ENCODE data around the gene FAM168B.
"Not testable (repeated sequence)": the region's sequence is repeated elsewhere in the genome, so short reads cannot be mapped to it uniquely, and the experiment has no call there.

FAM168B gene

DNA sequence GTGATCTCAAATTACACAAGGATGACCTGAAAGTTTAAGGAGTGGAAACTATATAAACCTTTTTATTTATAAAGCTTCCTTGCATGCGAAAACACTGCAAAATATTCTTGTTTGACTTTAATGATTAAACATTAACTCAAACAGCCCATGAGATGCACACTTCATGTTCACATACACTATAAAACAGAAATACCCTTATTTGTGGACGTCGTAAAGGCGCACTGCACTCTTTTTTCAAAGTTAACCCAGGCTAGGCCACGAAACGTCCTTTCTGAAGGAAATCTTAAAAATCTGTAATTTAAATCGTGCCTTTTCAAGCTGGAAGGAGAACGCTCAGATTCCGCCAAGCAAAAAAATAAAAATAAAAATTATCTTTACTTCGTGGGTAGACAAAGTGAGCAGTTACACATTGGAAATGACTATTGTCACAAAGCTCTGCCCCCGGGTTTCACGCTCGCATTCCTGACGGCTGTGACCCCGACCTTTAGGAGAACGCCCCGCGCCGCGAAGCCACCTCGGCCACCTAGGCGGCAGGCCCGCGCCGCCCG, 728 bp downstream of the FAM168B start:
- Histone ChIP-seq H3K27me3 (ENCODE audit: insufficient read depth, low read length) (no peaks in the 10 kb centered on the region), H3K79me2 (ENCODE audit: insufficient read depth, low read length) (peaks cover 50% of the 10 kb centered on the region), H3F3A (ENCODE audit: insufficient read depth, low read length) (no peaks in the 10 kb centered on the region), H3K4me2 (ENCODE audit: low read length) (peak overlapping the region; percentile 66), H2AFZ (ENCODE audit: low read length) (no peak overlapping the region), H3K4me1 (ENCODE audit: insufficient read depth, low read length, severe bottlenecking) (peaks cover 16% of the 10 kb centered on the region), H4K20me1 (ENCODE audit: insufficient read depth, low read length) (no peaks in the 10 kb centered on the region), H3K9me3 (ENCODE audit: low read length) (no peaks in the 10 kb centered on the region), H3K4me3 (ENCODE audit: low read depth, low read length, poor library complexity, severe bottlenecking) (peak overlapping the region; percentile 72), H3K9me2 (ENCODE audit: low read depth, low read length) (no peaks in the 10 kb centered on the region), H3K36me3 (ENCODE audit: insufficient read depth, low read length) (peaks cover 29% of the 10 kb centered on the region), H3K9ac (ENCODE audit: low read length) (peak overlapping the region; percentile 77), H3K27ac (ENCODE audit: low read depth, low read length, poor library complexity, severe bottlenecking) (peak overlapping the region; percentile 23)
- TF ChIP-seq EZH2 (IDR thresholded peaks at IDR 0.05; ENCODE audit: borderline replicate concordance, low read length): no peak
- TF ChIP-seq, protein P1, sequence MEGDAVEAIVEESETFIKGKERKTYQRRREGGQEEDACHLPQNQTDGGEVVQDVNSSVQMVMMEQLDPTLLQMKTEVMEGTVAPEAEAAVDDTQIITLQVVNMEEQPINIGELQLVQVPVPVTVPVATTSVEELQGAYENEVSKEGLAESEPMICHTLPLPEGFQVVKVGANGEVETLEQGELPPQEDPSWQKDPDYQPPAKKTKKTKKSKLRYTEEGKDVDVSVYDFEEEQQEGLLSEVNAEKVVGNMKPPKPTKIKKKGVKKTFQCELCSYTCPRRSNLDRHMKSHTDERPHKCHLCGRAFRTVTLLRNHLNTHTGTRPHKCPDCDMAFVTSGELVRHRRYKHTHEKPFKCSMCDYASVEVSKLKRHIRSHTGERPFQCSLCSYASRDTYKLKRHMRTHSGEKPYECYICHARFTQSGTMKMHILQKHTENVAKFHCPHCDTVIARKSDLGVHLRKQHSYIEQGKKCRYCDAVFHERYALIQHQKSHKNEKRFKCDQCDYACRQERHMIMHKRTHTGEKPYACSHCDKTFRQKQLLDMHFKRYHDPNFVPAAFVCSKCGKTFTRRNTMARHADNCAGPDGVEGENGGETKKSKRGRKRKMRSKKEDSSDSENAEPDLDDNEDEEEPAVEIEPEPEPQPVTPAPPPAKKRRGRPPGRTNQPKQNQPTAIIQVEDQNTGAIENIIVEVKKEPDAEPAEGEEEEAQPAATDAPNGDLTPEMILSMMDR (IDR thresholded peaks at IDR 0.05; ENCODE audit: low read length): no peak

DNA sequence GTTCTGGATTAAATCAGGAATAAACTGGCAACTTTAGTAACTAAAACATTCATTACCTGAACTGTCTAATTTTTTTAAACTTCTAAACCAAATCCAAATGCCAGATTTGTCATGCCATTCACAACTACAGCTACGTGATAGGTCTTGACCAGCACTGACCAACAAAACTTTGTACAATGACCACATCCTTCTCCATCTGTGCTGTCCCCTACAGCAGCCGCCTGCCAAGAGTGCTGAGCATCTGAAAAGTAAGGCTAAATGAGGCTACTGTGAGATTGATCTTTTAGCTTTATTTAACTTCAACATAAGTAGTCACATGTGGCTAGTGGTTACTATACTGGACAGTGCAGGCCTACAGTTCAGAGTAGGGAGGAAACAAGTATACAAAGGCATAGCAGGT, 7.6 kb downstream of the FAM168B start:
- no peak for TF ChIP-seq EZH2 (IDR thresholded peaks at IDR 0.05; ENCODE audit: borderline replicate concordance, low read length)
- TF ChIP-seq, protein P1 (IDR thresholded peaks at IDR 0.05; ENCODE audit: low read length): no peak
- Histone ChIP-seq H3K79me2 (ENCODE audit: insufficient read depth, low read length) (peaks cover 65% of the 10 kb centered on the region), H3K27me3 (ENCODE audit: insufficient read depth, low read length) (no peaks in the 10 kb centered on the region), H3K9me2 (ENCODE audit: low read depth, low read length) (no peaks in the 10 kb centered on the region), H3F3A (ENCODE audit: insufficient read depth, low read length) (no peaks in the 10 kb centered on the region), H2AFZ (ENCODE audit: low read length) (no peak overlapping the region), H3K4me3 (ENCODE audit: low read depth, low read length, poor library complexity, severe bottlenecking) (no peak overlapping the region), H3K9ac (ENCODE audit: low read length) (no peak overlapping the region), H3K9me3 (ENCODE audit: low read length) (no peaks in the 10 kb centered on the region), H3K36me3 (ENCODE audit: insufficient read depth, low read length) (peaks cover 77% of the 10 kb centered on the region), H4K20me1 (ENCODE audit: insufficient read depth, low read length) (no peaks in the 10 kb centered on the region), H3K4me1 (ENCODE audit: insufficient read depth, low read length, severe bottlenecking) (no peaks in the 10 kb centered on the region), H3K4me2 (ENCODE audit: low read length) (no peak overlapping the region), H3K27ac (ENCODE audit: low read depth, low read length, poor library complexity, severe bottlenecking) (no peak overlapping the region)

DNA sequence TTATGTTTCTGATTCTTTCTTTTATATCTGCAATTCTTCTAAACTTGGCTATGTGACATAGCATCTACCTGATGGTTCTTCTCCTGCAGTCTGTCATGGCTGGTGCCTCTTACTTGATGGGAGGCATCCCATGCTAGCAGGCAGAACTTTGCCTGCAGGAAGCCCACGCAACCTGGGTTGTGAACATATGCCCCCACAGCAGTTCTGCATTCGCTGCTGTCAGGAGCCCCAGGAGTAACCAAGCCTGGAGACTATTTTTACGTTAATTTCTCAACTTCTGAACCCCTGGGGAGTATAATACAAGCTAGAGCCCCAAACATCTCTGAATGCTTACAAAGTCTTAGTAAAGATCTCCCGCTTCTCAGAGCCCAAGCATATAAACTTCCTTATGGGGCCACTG, 12.1 kb downstream of the FAM168B start:
- H3K4me1 ChIP-seq (ENCODE audit: insufficient read depth, low read length, severe bottlenecking): no peaks in the 10 kb centered on the region
- no peak overlapping the region for H2AFZ ChIP-seq (ENCODE audit: low read length)
- no peak overlapping the region for H3K9ac ChIP-seq (ENCODE audit: low read length)
- TF ChIP-seq, protein P1 (IDR thresholded peaks at IDR 0.05; ENCODE audit: low read length): no peak
- no peak for TF ChIP-seq EZH2 (IDR thresholded peaks at IDR 0.05; ENCODE audit: borderline replicate concordance, low read length)
- H3K9me2 ChIP-seq (ENCODE audit: low read depth, low read length): no peaks in the 10 kb centered on the region
- H3K4me2 ChIP-seq (ENCODE audit: low read length): no peak overlapping the region
- H3K9me3 ChIP-seq (ENCODE audit: low read length): no peaks in the 10 kb centered on the region
- no peak overlapping the region for H3K27ac ChIP-seq (ENCODE audit: low read depth, low read length, poor library complexity, severe bottlenecking)
- no peak overlapping the region for H3K4me3 ChIP-seq (ENCODE audit: low read depth, low read length, poor library complexity, severe bottlenecking)
- 0 out of 2 replicates have a peak, but pooled peaks cover 3% of the 10 kb centered on the region for H4K20me1 ChIP-seq (ENCODE audit: insufficient read depth, low read length)
- H3K79me2 ChIP-seq (ENCODE audit: insufficient read depth, low read length): peaks cover 48% of the 10 kb centered on the region
- H3F3A ChIP-seq (ENCODE audit: insufficient read depth, low read length): no peaks in the 10 kb centered on the region
- no peaks in the 10 kb centered on the region for H3K27me3 ChIP-seq (ENCODE audit: insufficient read depth, low read length)
- peaks cover 90% of the 10 kb centered on the region for H3K36me3 ChIP-seq (ENCODE audit: insufficient read depth, low read length)

DNA sequence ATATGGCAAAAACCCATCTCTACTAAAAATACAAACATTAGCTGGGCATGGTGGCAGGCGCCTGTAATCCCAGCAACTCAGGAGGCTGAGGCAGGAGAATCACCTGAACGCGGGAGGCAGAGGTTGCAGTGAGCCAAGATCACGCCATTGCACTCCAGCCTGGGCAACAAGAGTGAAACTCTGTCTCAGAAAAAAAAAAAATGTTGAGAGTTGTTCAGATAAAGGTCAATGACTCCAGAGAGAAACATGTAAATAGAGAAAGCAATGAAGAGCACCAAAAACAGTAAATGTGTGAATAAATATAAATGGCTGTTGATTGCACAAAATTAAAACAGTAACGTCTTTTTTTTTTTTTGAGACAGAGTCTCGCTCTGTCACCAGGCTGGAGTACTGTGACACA, 13.3 kb downstream of the FAM168B start:
- H3K36me3 ChIP-seq (ENCODE audit: insufficient read depth, low read length): peaks cover 90% of the 10 kb centered on the region
- not testable (repeated sequence) for H3F3A ChIP-seq (ENCODE audit: insufficient read depth, low read length); H3K27ac ChIP-seq (ENCODE audit: low read depth, low read length, poor library complexity, severe bottlenecking); H3K9ac ChIP-seq (ENCODE audit: low read length); H4K20me1 ChIP-seq (ENCODE audit: insufficient read depth, low read length); H3K9me2 ChIP-seq (ENCODE audit: low read depth, low read length); H3K9me3 ChIP-seq (ENCODE audit: low read length); H3K4me1 ChIP-seq (ENCODE audit: insufficient read depth, low read length, severe bottlenecking); H3K4me2 ChIP-seq (ENCODE audit: low read length); H3K27me3 ChIP-seq (ENCODE audit: insufficient read depth, low read length); H3K4me3 ChIP-seq (ENCODE audit: low read depth, low read length, poor library complexity, severe bottlenecking); H2AFZ ChIP-seq (ENCODE audit: low read length)
- H3K79me2 ChIP-seq (ENCODE audit: insufficient read depth, low read length): peaks cover 40% of the 10 kb centered on the region
